Body of pancreas (tissue), 4 donors: ENCODE data around the gene COL24A1. TPM values are rescaled to one million over a fixed set of nuclear protein-coding genes. Genes with fewer than 3 reads are reported as not detected.

Source experiments
- ATAC-seq: fragments of 150-250 bp; one replicate; pipeline ENCODE4 v1.9.1; 2016
- DNase-seq, 4 donors: peaks; one replicate each; pipeline ENCODE4 v3.0.0-alpha.2; 2019
- H3K27ac ChIP-seq, 4 donors: fragments of 200-600 bp; sonication (generic); 1 replicate in 3 of 4; 2 replicates in 1 of 4; pipeline versions ENCODE4 v1.5.1 to v1.6.1; 2016 to 2019; ENCODE audit warnings: mild to moderate bottlenecking in 1 of 4, mixed read lengths in 1 of 4, moderate library complexity in 1 of 4
- H3K27me3 ChIP-seq, 2 donors: fragments of 200-600 bp; sonication (generic); one replicate each; pipeline ENCODE4 v1.6.0; 2016; ENCODE audit warnings: mild to moderate bottlenecking in 1 of 2
- H3K36me3 ChIP-seq, 2 donors: fragments of 200-600 bp; sonication (generic); replicated peaks in 1 of 2; 2 replicates each; pipeline ENCODE4 v1.5.1; 2016; ENCODE audit warnings: low read depth in 2 of 2; ENCODE audit not compliant: insufficient read depth in 1 of 2
- H3K4me1 ChIP-seq: fragments of 200-600 bp; sonication (generic); one replicate; pipeline ENCODE4 v1.6.0; 2016
- H3K4me3 ChIP-seq, 2 donors: fragments of 200-600 bp; sonication (generic); 1 replicate in 1 of 2; 2 replicates in 1 of 2; pipeline ENCODE4 v1.5.1; 2016 to 2019
- H3K9me3 ChIP-seq, 3 donors: fragments of 200-600 bp; sonication (generic); 1 replicate in 2 of 3; 2 replicates in 1 of 3; pipeline ENCODE4 v1.5.1; 2016
- CTCF ChIP-seq, 7 experiments: fragments of 450-650 bp in 4 of 7; fragments of 200-600 bp in 3 of 7; sonication (generic) in 3 of 7; IDR thresholded peaks; one replicate each; pipeline ENCODE4 v1.5.1; 2016 to 2019; ENCODE audit warnings: antibody characterized with exemption in 7 of 7
- POLR2A ChIP-seq, 3 donors: fragments of 450-650 bp; IDR thresholded peaks; one replicate each; pipeline ENCODE4 v1.6.1; 2016; ENCODE audit warnings: antibody characterized with exemption in 3 of 3, mild to moderate bottlenecking in 2 of 3
- WGBS, 2 donors: methylation state at CpG; one replicate each; pipeline ENCODE4 v1.1.5; 2017; 5-methylcytosine and 5-hydroxymethylcytosine counted together
- intact Hi-C: fragments of 100-400 bp; cut with DNase I; formaldehyde crosslinking; loops from one replicate; pipeline ENCODE4 v1.15.1; 2023
- small RNA-seq: library from RNA; depleted of rRNA; stranded (forward); fragments of <200 nt; gene quantifications from one replicate; pipeline ENCODE3, GENCODE V24; 2016
- total RNA-seq, 2 donors: library from RNA; depleted of rRNA; stranded (reverse); fragments of >200 nt; gene quantifications; one replicate each; pipeline ENCODE4 v1.1.0, GENCODE V29; 2016

COL24A1 gene
- total RNA-seq, 2 donors from 2014 or later: under 0.01 TPM; not detected in 1

GRCh38 chr1:85692730-85693314 lies 463.8 kb downstream of the COL24A1 start:
- Histone ChIP-seq H3K4me3 (no peak overlapping the region), H3K27me3 (no peaks in the 10 kb centered on the region), H3K4me1 (peaks cover 2% of the 10 kb centered on the region), H3K27ac (no peak overlapping the region), H3K9me3 (no peaks in the 10 kb centered on the region), H3K36me3 (no peaks in the 10 kb centered on the region)
- TF ChIP-seq CTCF (IDR thresholded peaks at IDR 0.05) (peak in 6 of 7 experiments; percentile 22 to 51 (median 48)), POLR2A (IDR thresholded peaks at IDR 0.05) (no peak)
- WGBS, 2 donors: 18 to 22% methylated on average over 1 of the region's 1 CpG
- intact Hi-C loops: no loop called here
- DNase-seq (no peak), ATAC-seq (no peak)

GRCh38 chr1:85689775-85690404 lies 466.7 kb downstream of the COL24A1 start:
- no peaks in the 10 kb centered on the region for H3K4me1 ChIP-seq
- no peak for DNase-seq
- H3K27me3 ChIP-seq: no peaks in the 10 kb centered on the region
- no peaks in the 10 kb centered on the region for H3K9me3 ChIP-seq
- intact Hi-C loops: no loop called here
- 84 to 91% methylated on average over 4 of the region's 4 CpGs for WGBS, 2 donors
- H3K36me3 ChIP-seq: no peaks in the 10 kb centered on the region
- no peak for ATAC-seq
- no peak overlapping the region for H3K4me3 ChIP-seq
- TF ChIP-seq POLR2A (IDR thresholded peaks at IDR 0.05) (no peak), CTCF (IDR thresholded peaks at IDR 0.05) (no peak)
- no peak overlapping the region for H3K27ac ChIP-seq

DNA sequence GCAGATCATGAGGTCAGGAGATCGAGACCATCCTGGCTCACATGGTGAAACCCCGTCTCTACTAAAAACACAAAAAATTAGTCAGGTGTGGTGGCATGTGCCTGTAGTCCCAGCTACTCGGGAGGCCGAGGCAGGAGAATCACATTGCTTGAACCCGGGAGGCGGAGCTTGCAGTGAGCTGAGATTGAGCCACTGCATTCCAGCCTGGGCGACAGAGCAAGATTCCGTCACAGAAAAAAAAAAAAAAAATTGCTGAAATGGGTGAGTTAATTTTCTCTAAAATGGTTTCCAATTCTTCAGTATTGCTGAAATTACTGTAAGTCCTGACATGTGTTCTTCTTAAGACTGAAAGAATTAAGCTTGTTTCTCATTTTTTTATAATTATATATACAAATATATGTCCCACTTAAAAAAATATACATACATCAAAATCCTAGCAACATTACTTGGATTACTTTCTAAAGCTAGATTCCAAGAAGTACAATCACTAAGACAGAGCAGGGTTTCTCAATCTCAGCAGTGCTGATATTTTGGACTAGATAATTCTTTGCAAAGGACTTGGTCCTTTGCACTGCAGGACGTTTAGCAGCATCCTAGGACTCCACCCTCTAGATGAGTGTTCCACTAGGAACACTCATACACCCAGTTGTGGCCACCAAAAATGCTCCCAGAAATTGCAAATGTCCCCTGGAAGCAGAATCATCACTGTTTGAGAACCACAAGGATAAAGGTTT lies 473.1 kb downstream of the COL24A1 start:
- no peak for ATAC-seq
- Histone ChIP-seq H3K36me3 (peaks cover 0 to 1% of the 10 kb centered on the region in 2 donors), H3K27ac (no peak overlapping the region), H3K4me3 (no peak overlapping the region), H3K27me3 (no peaks in the 10 kb centered on the region), H3K4me1 (no peaks in the 10 kb centered on the region), H3K9me3 (no peaks in the 10 kb centered on the region)
- TF ChIP-seq POLR2A (IDR thresholded peaks at IDR 0.05) (no peak), CTCF (IDR thresholded peaks at IDR 0.05) (no peak)
- 93 to 96% methylated on average over 9 of the region's 9 CpGs for WGBS, 2 donors
- no peak for DNase-seq
- intact Hi-C loops: no loop called here

- DNase-seq: no peak
- TF ChIP-seq CTCF (IDR thresholded peaks at IDR 0.05) (no peak), POLR2A (IDR thresholded peaks at IDR 0.05) (no peak)
- WGBS, 2 donors: 61 to 69% methylated on average over 2 of the region's 2 CpGs
- Histone ChIP-seq H3K27ac (no peak overlapping the region), H3K4me1 (no peaks in the 10 kb centered on the region), H3K36me3 (peaks cover 0 to 6% of the 10 kb centered on the region in 2 donors), H3K9me3 (no peaks in the 10 kb centered on the region), H3K4me3 (no peak overlapping the region), H3K27me3 (no peaks in the 10 kb centered on the region)
- peak; percentile 30 for ATAC-seq
- intact Hi-C loops: no loop called here
Measured at GRCh38 chr1:85681087-85681486, 475.5 kb downstream of the COL24A1 start.

Small RNA genes within 50 kb of the gene (small RNA-seq; reads per million reads assigned to genes)
- gene RNA5SP51: not detected

Other genes with a start within 250 kb of the COL24A1 start
- 10 to 100 TPM; 22.3 to 34.3 TPM for gene ODF2L, start 239.6 kb upstream of the COL24A1 start, total RNA-seq